Measurements from ENCODE around the gene GOLGA6L25.
"Not testable (repeated sequence)": the region's sequence is repeated elsewhere in the genome, so short reads cannot be mapped to it uniquely, and the experiment has no call there.

GOLGA6L25 gene

GRCh38 chr15:28553268-28553667 lies at the start of gene GOLGA6L25:
GOLGA6L25 (plus strand) TSS chr15:28553568; CDS start chr15:28553629, 61 bp downstream.
- DNase-seq: not testable (repeated sequence)

DNA sequence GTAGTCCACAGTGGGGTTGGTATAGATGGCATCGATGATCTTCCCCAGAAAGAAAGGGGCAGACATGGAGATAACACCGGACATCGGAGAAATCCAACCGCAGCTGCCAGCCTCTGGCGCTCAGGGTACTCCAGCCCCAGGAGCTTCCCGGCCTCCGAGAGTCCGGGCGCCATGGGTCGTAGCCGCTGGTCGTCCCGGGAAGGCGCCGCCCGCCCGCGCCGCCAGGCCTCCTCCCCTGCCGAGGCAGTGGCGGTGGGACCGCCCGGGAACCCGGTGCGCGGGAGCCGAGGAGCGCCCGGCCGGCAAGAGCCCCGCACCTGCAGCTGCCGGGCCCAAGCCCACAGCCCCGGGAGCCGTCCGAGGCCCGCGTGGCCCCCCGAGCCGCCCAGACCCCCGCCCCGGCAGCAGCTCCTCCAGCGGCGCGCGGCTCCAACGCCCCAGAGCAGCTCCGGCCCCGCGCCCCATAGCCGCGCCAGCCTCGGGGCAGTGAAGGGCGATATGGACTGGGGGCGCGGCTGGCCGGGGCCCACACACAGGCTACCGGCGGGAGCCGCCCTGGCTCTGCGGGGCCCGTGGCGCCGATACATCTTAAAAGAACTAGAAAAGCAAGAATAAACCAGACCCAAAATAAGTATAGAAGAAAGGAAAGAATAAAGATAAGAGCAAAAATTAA lies 45.0 kb upstream of the GOLGA6L25 start:
- DNase-seq: not testable (repeated sequence)

GRCh38 chr15:28514128-28514527 lies 39.2 kb upstream of the GOLGA6L25 start:
- DNase-seq: not testable (repeated sequence)

GRCh38 chr15:28515208-28515607 lies 38.2 kb upstream of the GOLGA6L25 start:
- not testable (repeated sequence) for DNase-seq

GRCh38 chr15:28532954-28533353 lies 20.4 kb upstream of the GOLGA6L25 start, which contains the start of gene GOLGA8G:
GOLGA8G (minus strand) TSS chr15:28532971; CDS start chr15:28532909, 62 bp downstream.
- not testable (repeated sequence) for DNase-seq

DNA sequence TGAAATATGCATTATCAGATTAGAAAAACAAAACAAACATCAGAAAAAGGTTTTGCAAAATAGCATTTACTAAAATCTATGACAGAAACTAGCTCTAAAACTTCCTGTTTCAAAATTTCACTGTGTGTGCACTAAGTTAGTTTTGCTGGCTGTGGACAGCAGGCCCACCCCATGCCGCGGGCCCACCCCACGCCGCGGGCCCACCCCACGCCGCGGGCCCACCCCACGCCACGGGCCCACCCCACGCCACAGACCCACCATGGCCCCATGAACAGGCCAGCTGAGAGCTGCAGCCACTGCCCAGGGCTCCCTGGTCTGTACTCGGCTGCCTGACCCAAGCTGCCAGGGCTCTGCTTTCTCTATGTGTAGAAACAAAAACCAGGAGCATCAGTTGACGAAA lies 20.0 kb downstream of the GOLGA6L25 start:
- DNase-seq: not testable (repeated sequence)

DNA sequence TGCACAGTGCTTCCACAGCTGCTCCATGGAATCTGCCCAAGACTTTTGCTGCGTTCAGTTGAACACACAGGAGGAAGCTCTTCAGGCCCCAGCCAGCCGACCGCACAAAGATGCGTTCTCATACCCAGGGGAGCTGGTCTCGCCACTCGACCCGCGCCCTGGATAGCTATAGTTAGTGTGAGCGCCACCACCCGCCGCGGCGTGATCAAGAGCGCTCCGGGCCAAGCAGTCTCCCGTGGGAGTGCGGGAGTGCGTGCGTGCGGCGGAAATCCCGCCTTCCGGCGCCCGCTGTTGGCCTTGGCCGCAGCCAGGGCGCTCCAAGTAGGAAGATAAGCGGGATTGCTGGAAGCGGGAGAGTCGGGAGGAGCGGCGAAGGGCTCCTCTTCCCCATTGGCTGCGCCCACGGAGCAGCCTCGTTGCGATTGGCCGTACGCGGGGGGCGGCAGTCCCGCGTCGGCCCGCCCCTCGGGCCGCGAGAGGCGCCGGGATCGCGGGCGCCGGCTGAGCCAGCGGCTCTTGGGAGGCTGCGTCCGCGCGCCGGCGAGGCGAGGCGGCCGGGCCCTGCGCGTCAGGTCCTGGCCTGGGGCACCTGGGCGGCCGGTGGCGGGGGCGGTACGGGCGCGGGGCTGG lies 35.7 kb downstream of the GOLGA6L25 start:
- DNase-seq: not testable (repeated sequence)

GRCh38 chr15:28589769-28590168 lies 36.4 kb downstream of the GOLGA6L25 start:
- DNase-seq: not testable (repeated sequence)

- not testable (repeated sequence) for DNase-seq
These were observed 39.0 kb downstream of the GOLGA6L25 start for GRCh38 chr15:28592395-28592794.

GRCh38 chr15:28593424-28594129 lies 40.2 kb downstream of the GOLGA6L25 start:
- not testable (repeated sequence) for DNase-seq

- not testable (repeated sequence) for DNase-seq
These were observed 44.1 kb downstream of the GOLGA6L25 start for GRCh38 chr15:28597471-28597870.

- not testable (repeated sequence) for DNase-seq
These were observed 44.8 kb downstream of the GOLGA6L25 start for GRCh38 chr15:28598209-28598608.

DNA sequence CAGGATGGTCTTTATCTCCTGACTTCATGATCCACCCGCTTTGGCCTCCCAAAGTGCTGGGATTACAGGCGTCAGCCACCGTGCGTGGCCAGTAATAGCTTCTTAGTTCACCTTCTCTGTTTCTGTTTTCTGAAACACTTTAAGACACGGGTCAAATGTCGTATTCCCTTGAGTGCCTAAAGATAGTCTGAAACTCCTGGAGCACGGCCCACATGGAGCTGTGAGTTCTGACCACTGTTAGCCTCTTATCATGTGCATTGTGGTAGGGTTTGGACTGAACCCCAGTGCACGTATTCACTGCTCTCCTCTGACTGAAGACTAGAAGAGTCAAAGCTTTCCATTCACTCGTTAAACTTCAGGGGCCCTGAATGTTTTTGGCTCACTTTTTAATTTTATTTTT lies 48.8 kb downstream of the GOLGA6L25 start:
- DNase-seq: not testable (repeated sequence)
